Endothelial cell of umbilical vein (primary cell): Measurements from ENCODE around the gene PUS10. TPM values are rescaled to one million over a fixed set of nuclear protein-coding genes. Genes with fewer than 3 reads are reported as not detected.
"Not testable (repeated sequence)": the region's sequence is repeated elsewhere in the genome, so short reads cannot be mapped to it uniquely, and the experiment has no call there.

ENCODE experiments used
- BruUV-seq: library from RNA; stranded (reverse); fragments of 400-500 nt; replicated peaks from 2 replicates; lab custom pipeline; 2021; lab: Mats Ljungman, UMichigan
- CTCF ChIA-PET: fragments of 300-600, 350-600 bp; sonication (Branson Sonifier 250); formaldehyde crosslinking; loops from one replicate; lab custom pipeline; 2021; ENCODE audit warnings: antibody characterized with exemption, inconsistent platforms; lab: Charles Lee
- POLR2A ChIA-PET: fragments of 300-600, 350-600 bp; sonication (Branson Sonifier 250); formaldehyde crosslinking; loops from one replicate; lab custom pipeline; 2021; ENCODE audit warnings: antibody characterized with exemption, inconsistent platforms; lab: Charles Lee
- DNase-seq: peaks from one replicate; pipeline ENCODE4 v3.0.0-alpha.2; 2011; ENCODE audit warnings: low read depth, low spot score
- FAIRE-seq: peaks from 2 replicates; lab custom pipeline; 2011; peaks lifted over from hg19 to GRCh38; lab: Jason Lieb, UNC
- H2AFZ ChIP-seq: 2 replicates; pipeline ENCODE4 v1.6.0; 2012; ENCODE audit warnings: low read depth, low read length, control low read depth, inconsistent platforms
- H3K27ac ChIP-seq: 2 replicates; pipeline ENCODE4 v1.5.1; 2011; ENCODE audit warnings: low read depth, mild to moderate bottlenecking, control low read depth, low read length, moderate library complexity; ENCODE audit not compliant: insufficient read depth
- H3K27me3 ChIP-seq, 2 experiments: 2 replicates each; pipeline versions ENCODE4 v1.6.0 to v1.6.1; 2011; ENCODE audit warnings: low read length in 2 of 2, mixed read lengths in 1 of 2; ENCODE audit not compliant: control insufficient read depth in 2 of 2, insufficient read depth in 2 of 2
- H3K36me3 ChIP-seq, 2 experiments: 2 replicates in 1 of 2; 3 replicates in 1 of 2; pipeline ENCODE4 v1.5.1; 2011; ENCODE audit warnings: low read length in 2 of 2, mild to moderate bottlenecking in 1 of 2, moderate library complexity in 1 of 2; ENCODE audit not compliant: control insufficient read depth in 2 of 2, insufficient read depth in 2 of 2; ENCODE audit errors: extremely low read depth in 1 of 2
- H3K4me1 ChIP-seq: 3 replicates; pipeline ENCODE4 v1.5.1; 2011; ENCODE audit warnings: mild to moderate bottlenecking, low read length; ENCODE audit not compliant: control insufficient read depth, insufficient read depth; ENCODE audit errors: extremely low read depth
- H3K4me2 ChIP-seq: 2 replicates; pipeline ENCODE4 v1.6.1; 2011; ENCODE audit warnings: low read length, control low read depth, mixed read lengths; ENCODE audit not compliant: insufficient read depth
- H3K4me3 ChIP-seq, 3 experiments: fragments of 200-600 bp in 1 of 3; sonication (generic), shearing (Covaris generic) in 1 of 3; replicated peaks in 1 of 3; 2 replicates each; pipeline ENCODE4 v1.5.1; 2011 to 2016; ENCODE audit warnings: control low read depth in 3 of 3, low read length in 3 of 3, mild to moderate bottlenecking in 2 of 3, inconsistent platforms in 1 of 3, low read depth in 1 of 3, moderate library complexity in 1 of 3; ENCODE audit not compliant: insufficient read depth in 1 of 3
- H3K79me2 ChIP-seq: 2 replicates; pipeline ENCODE4 v1.6.0; 2012; ENCODE audit warnings: low read length, inconsistent platforms; ENCODE audit not compliant: control insufficient read depth, insufficient read depth
- H3K9ac ChIP-seq: replicated peaks from 2 replicates; pipeline ENCODE3; 2011; ENCODE audit warnings: low read length, control low read depth; ENCODE audit not compliant: insufficient read depth; ENCODE audit errors: extremely low read depth
- H3K9me1 ChIP-seq: replicated peaks from 3 replicates; pipeline ENCODE4 v1.6.0; 2011; ENCODE audit warnings: mild to moderate bottlenecking, low read length; ENCODE audit not compliant: control insufficient read depth, insufficient read depth; ENCODE audit errors: extremely low read depth
- H3K9me3 ChIP-seq: replicated peaks from 2 replicates; pipeline ENCODE4 v1.5.1; 2012; ENCODE audit warnings: low read length, inconsistent platforms; ENCODE audit not compliant: control insufficient read depth, insufficient read depth
- H4K20me1 ChIP-seq: replicated peaks from 2 replicates; pipeline ENCODE3; 2011; ENCODE audit warnings: mild to moderate bottlenecking, low read length; ENCODE audit not compliant: control insufficient read depth, insufficient read depth; ENCODE audit errors: extremely low read depth
- CTCF ChIP-seq, 2 donors: IDR thresholded peaks; 1 replicate in 1 of 2; 2 replicates in 1 of 2; pipeline ENCODE4 v1.5.1; 2011; ENCODE audit warnings: low read length in 2 of 2, mild to moderate bottlenecking in 2 of 2, moderate library complexity in 2 of 2, control low read depth in 1 of 2, inconsistent platforms in 1 of 2, low read depth in 1 of 2; ENCODE audit not compliant: insufficient read depth in 1 of 2; ENCODE audit errors: extremely low read depth in 1 of 2
- EZH2 ChIP-seq: IDR thresholded peaks from 2 replicates; pipeline ENCODE4 v1.6.1; 2012; ENCODE audit warnings: borderline replicate concordance, low read depth, mild to moderate bottlenecking, moderate library complexity, low read length, inconsistent platforms; ENCODE audit not compliant: severe bottlenecking
- FOS ChIP-seq: IDR thresholded peaks from 2 replicates; pipeline ENCODE4 v1.6.1; 2011; ENCODE audit warnings: mild to moderate bottlenecking, low read length, moderate library complexity, borderline replicate concordance; ENCODE audit not compliant: insufficient read depth
- GATA2 ChIP-seq: IDR thresholded peaks from 2 replicates; pipeline ENCODE4 v1.7.0; 2011; ENCODE audit warnings: low read depth, mild to moderate bottlenecking, moderate library complexity, mixed read lengths, low read length; ENCODE audit not compliant: insufficient read length, insufficient read depth
- JUN ChIP-seq: IDR thresholded peaks from 2 replicates; pipeline ENCODE4 v1.6.1; 2011; ENCODE audit warnings: borderline replicate concordance, low read depth; ENCODE audit not compliant: insufficient read length, insufficient read depth
- MAX ChIP-seq: IDR thresholded peaks from 2 replicates; pipeline ENCODE4 v1.6.1; 2011; ENCODE audit not compliant: insufficient read depth, insufficient read length
- MYC ChIP-seq: IDR thresholded peaks from one replicate; pipeline ENCODE4 v1.6.1; 2011; ENCODE audit warnings: mild to moderate bottlenecking, low read depth, low read length
- POLR2AphosphoS5 ChIP-seq: IDR thresholded peaks from 2 replicates; pipeline ENCODE4 v1.6.1; 2012; ENCODE audit warnings: low read depth, mild to moderate bottlenecking, control low read depth, low read length, moderate library complexity; ENCODE audit not compliant: insufficient read depth
- dilution Hi-C: fragments of 300-500 bp; cut with MboI; formaldehyde crosslinking; loops from one replicate; pipeline ENCODE4 v1.15.0; 2019; ENCODE audit warnings: low sequenced_read_pairs; ENCODE audit not compliant: extremely low pct_ligation_motif_present
- intact Hi-C: fragments of 100-400 bp; cut with micrococcal nuclease; formaldehyde crosslinking; loops from one replicate; pipeline ENCODE4 v1.10.0; 2022
- polyA plus RNA-seq, 4 experiments: library from polyadenylated mRNA; depleted of rRNA in 3 of 4; stranded (reverse) in 3 of 4; unstranded in 1 of 4; fragments of >200 nt; gene quantifications; 2 replicates each; pipeline versions ENCODE4 v1.2.1 to v1.2.3, GENCODE V29; 2011 to 2012; ENCODE audit warnings: missing spikeins in 1 of 4
- total RNA-seq: library from RNA; stranded (reverse); gene quantifications from 2 replicates; pipeline ENCODE4 v1.2.3, GENCODE V29; 2021

PUS10 gene
- total and polyA plus RNA-seq, 2 donors (not counting 3 experiments of a cell fraction or from before 2014, with no cell fraction given): 3.7 to 10.3 TPM

- FAIRE-seq (no peak), DNase-seq (no peak)
- H3K36me3 ChIP-seq: no peaks in the 10 kb centered on the region
- H3K9ac ChIP-seq: no peak overlapping the region
- no peak overlapping the region for H3K4me3 ChIP-seq
- H3K27ac ChIP-seq: no peak overlapping the region
- CTCF ChIA-PET: interaction anchor here (1.0 to 1.5 kb wide), 2 partner anchors 9 to 172 kb away, joined by 3 read pairs; no protein-coding TSS in a partner anchor
- H3K4me1 ChIP-seq: no peaks in the 10 kb centered on the region
- intact Hi-C loops (no loop called here), dilution Hi-C loops (no loop called here)
- no peak overlapping the region for H3K4me2 ChIP-seq
- H3K79me2 ChIP-seq: no peaks in the 10 kb centered on the region
- no peaks in the 10 kb centered on the region for H3K9me1 ChIP-seq
- H2AFZ ChIP-seq: no peak overlapping the region
- H3K9me3 ChIP-seq: no peaks in the 10 kb centered on the region
- no TSS peak for BruUV-seq
- H4K20me1 ChIP-seq: no peaks in the 10 kb centered on the region
- POLR2A ChIA-PET: no interaction called here
- no peaks in the 10 kb centered on the region for H3K27me3 ChIP-seq
- TF ChIP-seq FOS (no peak), JUN (no peak), GATA2 (no peak), POLR2AphosphoS5 (no peak), MAX (no peak), MYC (no peak), CTCF (IDR thresholded peaks at IDR 0.05; ENCODE audit: extremely low read depth in 1 of 2, insufficient read depth in 1 of 2, low read depth in 1 of 2, low read length in 2 of 2) (no peak), EZH2 (no peak)
Observed at GRCh38 chr2:60989259-60989658, 28.8 kb downstream of the PUS10 start.

- H4K20me1 ChIP-seq, H3K9ac ChIP-seq, H3K27ac ChIP-seq, H3K79me2 ChIP-seq, H3K36me3 ChIP-seq, H3K4me1 ChIP-seq, FAIRE-seq, POLR2A ChIA-PET, BruUV-seq, H3K4me2 ChIP-seq, H2AFZ ChIP-seq, H3K27me3 ChIP-seq, DNase-seq, H3K9me3 ChIP-seq, H3K4me3 ChIP-seq, H3K9me1 ChIP-seq, intact Hi-C loops, dilution Hi-C loops: not testable (repeated sequence)
- CTCF ChIA-PET: interaction anchor here (0.9 to 1.8 kb wide), 4 partner anchors 11 to 280 kb away, joined by 3 to 12 read pairs (median 3); no protein-coding TSS in a partner anchor
Observed at GRCh38 chr2:60987656-60988055, 30.4 kb downstream of the PUS10 start.
